BLaER1 treated with 17β-estradiol and CSF1 and Interleukin-3, amounts not matched to agents 10 nM and 100 nM (cell line): Measurements from ENCODE around the gene SLC29A2.

Experiments used
- H3K27ac ChIP-seq, 11 experiments: shearing (Covaris generic); formaldehyde crosslinking; 2 replicates each; pipeline ENCODE4 v1.8.1; 2022
- H3K27me3 ChIP-seq, 11 experiments: shearing (Covaris generic); formaldehyde crosslinking; 2 replicates each; pipeline ENCODE4 v1.8.1; 2022
- H3K36me3 ChIP-seq, 11 experiments: shearing (Covaris generic); formaldehyde crosslinking; 2 replicates each; pipeline ENCODE4 v1.8.1; 2022
- H3K4me1 ChIP-seq, 10 experiments: shearing (Covaris generic); formaldehyde crosslinking; 2 replicates each; pipeline ENCODE4 v1.8.1; 2022
- H3K4me2 ChIP-seq, 11 experiments: shearing (Covaris generic); formaldehyde crosslinking; 2 replicates each; pipeline ENCODE4 v1.8.1; 2022
- H3K4me3 ChIP-seq, 10 experiments: shearing (Covaris generic); formaldehyde crosslinking; 2 replicates each; pipeline ENCODE4 v1.8.1; 2022
- H3K9ac ChIP-seq, 11 experiments: shearing (Covaris generic); formaldehyde crosslinking; 2 replicates each; pipeline ENCODE4 v1.8.1; 2022
- H3K9me3 ChIP-seq, 11 experiments: shearing (Covaris generic); formaldehyde crosslinking; replicated peaks in 1 of 11; 2 replicates each; pipeline ENCODE4 v1.8.1; 2022
- H4K20me1 ChIP-seq, 11 experiments: shearing (Covaris generic); formaldehyde crosslinking; 2 replicates each; pipeline ENCODE4 v1.8.1; 2022
- Cebpa-rat ChIP-seq, 11 experiments: shearing (Covaris generic); IDR thresholded peaks; 2 replicates each; pipeline ENCODE4 v1.8.1; 2022

Gene SLC29A2

DNA sequence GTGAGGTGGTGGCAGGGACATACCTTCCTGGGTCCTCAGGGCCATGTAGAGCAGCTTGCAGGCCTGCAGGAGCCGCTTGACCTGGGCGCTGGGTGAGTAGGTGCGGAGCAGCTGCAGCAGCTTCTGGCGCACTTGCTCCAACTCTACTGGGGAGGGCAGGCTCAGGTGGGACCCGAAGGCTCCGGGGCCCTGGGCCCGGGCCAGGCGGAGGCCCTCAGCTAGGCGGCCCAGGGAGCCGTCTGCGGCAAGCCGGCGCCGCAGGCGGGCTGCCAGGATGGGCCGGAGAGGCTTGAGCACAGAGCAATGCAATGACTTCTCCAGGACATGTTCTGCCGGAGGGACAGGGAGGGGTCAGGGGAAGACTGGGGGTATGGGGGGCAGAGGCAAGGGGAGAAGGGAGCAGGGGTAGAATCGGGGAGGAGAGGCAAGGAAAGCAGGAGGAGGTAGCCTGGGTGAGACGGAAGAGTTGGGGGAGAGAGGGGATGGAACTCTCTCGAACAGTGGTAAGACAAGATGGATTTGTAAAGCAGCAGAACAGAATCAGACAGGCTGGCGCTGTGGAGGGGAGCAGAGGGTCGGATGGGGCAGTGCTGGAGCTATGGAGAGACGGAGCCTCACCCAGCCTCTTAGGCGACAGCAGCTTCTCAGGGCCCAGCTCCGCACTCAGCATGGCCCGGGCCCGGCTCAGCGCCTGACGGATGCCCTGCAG is 37.5 kb downstream of the SLC29A2 start:
- peak overlapping the region in 7 of 11 experiments; percentile 60 to 83 (median 74); a peak in 12 of 22 replicates for H3K27ac ChIP-seq
- no peaks in the 10 kb centered on the region for H3K9me3 ChIP-seq
- H3K4me1 ChIP-seq, result peaks cover 46 to 97% (median 77%) of the 10 kb centered on the region in 10 experiments
- peak overlapping the region; percentile 60 to 85 (median 75); a peak in 20 of 22 replicates for H3K9ac ChIP-seq
- peaks cover 0 to 67% (median 24%) of the 10 kb centered on the region in 11 experiments; a peak in 18 of 22 replicates for H4K20me1 ChIP-seq
- peak overlapping the region in 9 of 10 experiments; percentile 8 to 85 (median 66); a peak in 14 of 20 replicates for H3K4me3 ChIP-seq
- peaks cover 14 to 49% (median 21%) of the 10 kb centered on the region in 11 experiments for H3K36me3 ChIP-seq
- peaks cover 0 to 8% (median 0%) of the 10 kb centered on the region in 11 experiments; a peak in 3 of 22 replicates for H3K27me3 ChIP-seq
- no peak for TF ChIP-seq Cebpa-rat (IDR thresholded peaks at IDR 0.05)
- H3K4me2 ChIP-seq, result peak overlapping the region; percentile 94 to 100 (median 98)

DNA sequence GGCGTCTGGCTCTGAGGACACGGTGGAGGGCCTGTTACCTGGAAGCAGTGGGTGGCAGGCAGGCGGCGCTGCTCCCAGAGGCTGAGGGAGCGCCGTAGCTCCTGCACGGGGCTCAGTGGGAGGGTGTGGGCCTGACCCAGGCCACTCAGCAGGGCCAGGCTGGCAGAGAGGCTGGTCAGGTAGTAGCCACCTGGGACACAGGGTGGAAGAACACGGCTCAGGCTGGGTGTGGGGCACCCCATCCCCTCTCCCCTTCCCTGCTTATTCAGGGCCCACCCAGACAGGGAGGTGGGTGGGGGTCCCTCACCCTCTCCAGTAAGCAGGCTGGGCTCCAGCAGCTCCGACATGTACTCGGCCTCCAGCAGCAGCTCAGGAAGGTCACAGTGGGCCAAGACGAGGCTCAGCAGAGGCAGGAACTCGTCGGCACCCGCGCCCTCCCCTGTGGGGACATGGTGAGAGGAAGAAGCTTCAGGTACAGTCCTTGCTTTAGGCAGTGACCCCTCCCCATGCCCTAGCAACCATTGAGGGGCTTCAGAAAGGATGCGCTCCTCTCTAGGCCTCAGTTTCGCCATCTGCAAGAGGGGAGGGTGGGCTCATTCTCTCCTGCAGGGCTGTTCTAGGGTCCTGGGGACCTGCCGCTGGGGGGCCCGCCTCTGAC is 38.2 kb downstream of the SLC29A2 start:
- Histone ChIP-seq H3K4me3 (no peak overlapping the region), H3K4me1 (peaks cover 51 to 97% (median 77%) of the 10 kb centered on the region in 10 experiments), H3K9me3 (no peaks in the 10 kb centered on the region), H3K9ac (peak overlapping the region in 2 of 11 experiments; percentile 48 to 49; a peak in 4 of 22 replicates), H3K36me3 (peaks cover 7 to 42% (median 14%) of the 10 kb centered on the region in 11 experiments; a peak in 21 of 22 replicates), H3K4me2 (peak overlapping the region in 10 of 11 experiments; percentile 94 to 100 (median 98); a peak in 15 of 22 replicates), H4K20me1 (peaks cover 0 to 60% (median 19%) of the 10 kb centered on the region in 11 experiments; a peak in 16 of 22 replicates), H3K27me3 (peaks cover 0 to 8% (median 0%) of the 10 kb centered on the region in 11 experiments; a peak in 3 of 22 replicates), H3K27ac (no peak overlapping the region; a peak in 1 of 22 replicates)
- no peak for TF ChIP-seq Cebpa-rat (IDR thresholded peaks at IDR 0.05)

DNA sequence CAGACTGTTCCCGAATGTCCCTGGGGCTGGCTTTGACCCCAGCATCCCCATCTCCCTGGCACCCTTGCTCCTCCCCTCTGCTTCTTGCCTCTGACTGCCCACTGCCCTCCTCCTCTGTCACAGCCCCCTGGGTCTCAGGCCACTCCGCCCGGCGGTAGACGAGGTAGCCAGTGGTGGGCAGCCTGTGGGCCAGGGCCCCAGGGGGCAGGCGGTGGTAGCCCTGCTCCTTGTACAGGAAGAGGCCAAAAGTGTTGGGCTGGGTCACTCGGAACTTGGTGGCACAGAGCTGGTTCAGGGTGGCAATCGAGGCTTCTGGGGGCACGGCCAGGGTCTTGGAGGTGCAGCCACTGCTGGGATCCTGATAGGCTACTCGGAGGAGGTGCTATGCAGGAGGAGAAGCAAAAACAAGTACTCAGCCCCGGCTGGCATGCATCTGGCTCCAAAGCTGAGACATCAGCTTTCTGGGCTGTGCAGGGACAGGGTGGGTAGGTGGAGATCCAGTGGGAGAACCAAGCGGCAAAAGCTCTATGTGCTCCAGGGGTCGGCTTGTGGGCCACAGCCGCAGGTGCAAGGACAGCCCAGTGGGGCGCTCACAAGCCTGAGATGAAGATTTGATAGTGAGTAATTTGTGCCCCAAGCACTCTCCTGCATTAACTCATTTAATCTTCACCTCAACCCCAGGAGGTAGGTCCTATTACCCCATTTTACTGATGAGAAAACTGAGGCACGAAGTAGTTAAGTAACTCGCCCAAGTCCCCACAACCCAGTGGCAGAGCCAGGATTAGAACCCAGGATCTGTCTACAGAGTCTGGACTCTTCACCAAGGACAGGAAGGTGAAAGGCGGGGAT is 39.0 kb downstream of the SLC29A2 start:
- Histone ChIP-seq H3K4me2 (peak overlapping the region in 2 of 11 experiments; percentile 3 to 98; a peak in 2 of 22 replicates), H3K4me1 (peaks cover 51 to 97% (median 77%) of the 10 kb centered on the region in 10 experiments), H3K27me3 (peaks cover 0 to 8% (median 0%) of the 10 kb centered on the region in 11 experiments; a peak in 3 of 22 replicates), H4K20me1 (peaks cover 0 to 53% (median 14%) of the 10 kb centered on the region in 11 experiments; a peak in 16 of 22 replicates), H3K36me3 (peaks cover 4 to 35% (median 8%) of the 10 kb centered on the region in 11 experiments; a peak in 18 of 22 replicates), H3K9ac (peak overlapping the region in 3 of 11 experiments; percentile 8 to 33 (median 13); a peak in 1 of 22 replicates), H3K9me3 (no peaks in the 10 kb centered on the region), H3K27ac (peak overlapping the region in 1 of 11 experiments; percentile 31; a peak in 1 of 22 replicates), H3K4me3 (no peak overlapping the region)
- no peak for TF ChIP-seq Cebpa-rat (IDR thresholded peaks at IDR 0.05)

DNA sequence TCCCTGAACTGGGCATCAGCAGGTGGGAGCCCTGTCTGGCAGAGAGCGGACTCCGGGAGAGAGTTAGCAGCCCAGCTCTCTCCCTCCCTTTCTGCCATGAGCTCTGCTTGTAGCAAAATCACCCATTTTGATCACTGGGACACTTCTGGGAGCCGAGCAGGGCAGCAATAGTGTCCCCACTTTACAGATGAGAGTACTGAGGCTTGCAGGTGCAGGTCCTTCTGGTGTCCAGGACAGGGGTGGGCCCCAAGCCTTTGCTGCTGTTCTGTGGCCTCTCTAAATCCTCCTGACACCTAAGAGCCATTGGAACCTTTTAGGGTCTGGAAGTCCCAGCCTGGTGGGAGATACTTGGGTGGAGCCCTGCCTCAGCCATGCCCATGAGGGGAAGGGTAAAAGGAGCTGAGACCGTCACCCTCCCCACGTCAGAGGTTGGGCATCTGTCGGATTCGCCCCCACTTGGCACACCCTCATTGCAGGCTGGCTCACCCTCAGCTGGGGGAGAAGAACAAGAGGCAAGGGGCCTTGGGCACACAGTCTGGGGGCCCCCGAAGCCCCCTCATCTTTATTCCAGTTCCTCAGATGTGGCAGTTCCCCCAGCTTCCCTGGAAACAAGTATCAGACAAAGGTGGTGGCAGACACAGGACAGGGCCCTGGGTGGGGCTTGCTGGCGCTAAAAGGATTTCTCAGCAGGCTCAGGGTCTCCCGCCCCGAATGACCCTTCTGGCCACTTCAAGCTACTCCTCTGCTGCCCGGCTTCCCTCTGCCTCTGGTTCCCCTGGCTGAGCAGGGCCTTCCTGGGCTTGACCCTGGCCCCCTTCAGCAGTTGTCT is 39.8 kb downstream of the SLC29A2 start:
- Histone ChIP-seq H3K27me3 (peaks cover 0 to 8% (median 0%) of the 10 kb centered on the region in 11 experiments; a peak in 3 of 22 replicates), H4K20me1 (peaks cover 0 to 44% (median 5%) of the 10 kb centered on the region in 11 experiments; a peak in 15 of 22 replicates), H3K9me3 (no peaks in the 10 kb centered on the region), H3K4me1 (peaks cover 51 to 97% (median 77%) of the 10 kb centered on the region in 10 experiments), H3K36me3 (peaks cover 0 to 29% (median 0%) of the 10 kb centered on the region in 11 experiments; a peak in 9 of 22 replicates), H3K9ac (0 out of 22 replicates have a peak overlapping the region, but pooled peaks of 3 of the 11 experiments have one; percentile 13 to 33 (median 14)), H3K4me2 (0 out of 22 replicates have a peak overlapping the region, but pooled peaks of 3 of the 11 experiments have one; percentile 3 to 74 (median 15)), H3K27ac (peak overlapping the region in 1 of 11 experiments; percentile 31; a peak in 1 of 22 replicates), H3K4me3 (no peak overlapping the region)
- no peak for TF ChIP-seq Cebpa-rat (IDR thresholded peaks at IDR 0.05)

DNA sequence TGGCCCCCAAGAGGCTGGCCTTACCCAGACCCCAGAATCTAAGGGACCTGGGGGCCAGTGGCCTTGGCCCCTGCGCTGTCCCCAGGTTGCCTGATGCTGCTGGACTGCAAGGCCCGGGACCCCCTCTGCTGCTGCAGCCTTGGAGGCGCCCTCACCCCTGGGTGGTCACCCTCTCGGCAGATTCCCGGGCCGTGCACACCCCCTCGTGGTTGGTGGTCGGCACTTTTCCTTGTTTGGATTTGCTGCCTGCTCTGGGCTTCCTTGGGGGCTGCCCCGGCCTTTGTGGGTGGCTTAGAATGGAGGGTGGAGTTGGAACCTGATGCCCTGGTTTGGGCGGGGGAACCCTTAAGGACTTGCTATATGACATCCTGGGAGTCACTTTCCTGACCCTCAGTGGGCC is 40.6 kb downstream of the SLC29A2 start:
- peaks cover 0 to 29% (median 0%) of the 10 kb centered on the region in 11 experiments; a peak in 9 of 22 replicates for H3K36me3 ChIP-seq
- TF ChIP-seq Cebpa-rat (IDR thresholded peaks at IDR 0.05), result no peak
- 0 out of 22 replicates have a peak overlapping the region, but pooled peaks of 2 of the 11 experiments have one; percentile 13 to 14 for H3K9ac ChIP-seq
- H4K20me1 ChIP-seq, result peaks cover 0 to 40% (median 2%) of the 10 kb centered on the region in 11 experiments; a peak in 8 of 22 replicates
- no peak overlapping the region for H3K27ac ChIP-seq
- peaks cover 52 to 95% (median 76%) of the 10 kb centered on the region in 10 experiments for H3K4me1 ChIP-seq
- H3K4me2 ChIP-seq, result peak overlapping the region in 3 of 11 experiments; percentile 15 to 76 (median 74); a peak in 3 of 22 replicates
- peaks cover 0 to 8% (median 0%) of the 10 kb centered on the region in 11 experiments; a peak in 3 of 22 replicates for H3K27me3 ChIP-seq
- H3K9me3 ChIP-seq, result no peaks in the 10 kb centered on the region
- no peak overlapping the region for H3K4me3 ChIP-seq

DNA sequence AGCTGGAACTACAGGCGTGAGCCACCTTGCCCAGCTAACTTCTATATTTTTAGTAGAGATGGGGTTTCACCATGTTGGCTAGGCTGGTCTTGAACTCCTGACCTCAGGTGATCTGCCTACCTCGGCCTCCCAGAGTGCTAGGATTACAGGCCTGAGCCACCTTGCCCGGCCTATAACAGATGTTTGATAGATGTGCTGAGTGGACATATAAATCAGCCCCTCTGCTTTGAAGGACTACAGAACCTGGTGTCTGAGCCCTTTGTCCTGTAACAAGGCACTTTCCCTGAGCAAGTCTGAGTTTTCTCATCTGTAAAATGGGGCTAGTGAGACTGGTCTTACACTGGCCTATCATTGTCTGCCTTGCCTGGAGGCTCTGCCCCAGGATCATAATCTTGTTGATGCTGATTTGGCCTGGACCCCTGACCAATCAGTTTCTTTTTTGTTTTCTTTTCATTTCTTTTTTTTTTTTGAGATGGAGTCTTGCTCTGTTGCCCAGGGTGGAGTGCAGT is 42.3 kb downstream of the SLC29A2 start:
- peak overlapping the region in 9 of 11 experiments; percentile 19 to 100 (median 95); a peak in 14 of 22 replicates for H3K27ac ChIP-seq
- H3K27me3 ChIP-seq, result no peaks in the 10 kb centered on the region; a peak in 2 of 22 replicates
- TF ChIP-seq Cebpa-rat (IDR thresholded peaks at IDR 0.05), result no peak
- peak overlapping the region in 6 of 11 experiments; percentile 44 to 93 (median 86); a peak in 9 of 22 replicates for H3K9ac ChIP-seq
- peak overlapping the region; percentile 74 to 98 (median 92); a peak in 21 of 22 replicates for H3K4me2 ChIP-seq
- peaks cover 0 to 29% (median 0%) of the 10 kb centered on the region in 11 experiments; a peak in 9 of 22 replicates for H3K36me3 ChIP-seq
- H3K9me3 ChIP-seq, result no peaks in the 10 kb centered on the region
- H4K20me1 ChIP-seq, result peaks cover 0 to 25% (median 0%) of the 10 kb centered on the region in 11 experiments; a peak in 3 of 22 replicates
- peaks cover 52 to 95% (median 76%) of the 10 kb centered on the region in 10 experiments for H3K4me1 ChIP-seq
- H3K4me3 ChIP-seq, result no peak overlapping the region
